Dermis blood vessel endothelial cell (primary cell): Measurements from ENCODE around the gene SPAG8. TPM values are rescaled to one million over a fixed set of nuclear protein-coding genes. Genes with fewer than 3 reads are reported as not detected.

Experiments used
- DNase-seq: peaks from one replicate; pipeline ENCODE4 v3.0.0; 2010
- total RNA-seq: library from RNA; depleted of rRNA; stranded (reverse); fragments of >200 nt; gene quantifications from 2 replicates; pipeline ENCODE4 v1.2.3, GENCODE V29; 2014

SPAG8 gene
- total RNA-seq, 1 donor from 2014 or later, result not detected

DNA sequence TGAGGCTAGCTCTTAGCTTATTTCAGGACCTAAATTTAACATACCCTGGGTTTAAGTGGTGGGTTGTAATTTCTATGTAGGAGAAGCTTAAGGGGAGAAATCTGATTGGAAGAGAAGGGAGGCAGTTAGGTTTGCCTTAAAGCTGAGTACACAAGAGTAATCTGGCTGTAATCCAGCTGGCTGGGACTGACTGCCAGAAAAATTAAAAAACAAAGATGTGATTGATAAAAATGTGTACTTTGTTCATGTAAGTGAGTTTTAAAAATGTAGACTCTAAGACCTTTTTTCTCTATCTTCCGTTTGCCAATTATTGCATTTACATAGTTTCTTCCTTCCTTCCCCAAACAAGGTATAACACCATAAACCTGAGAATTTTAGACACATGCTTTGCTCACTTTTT, 40.5 kb downstream of the SPAG8 start:
- DNase-seq, result peak; percentile 80

DNA sequence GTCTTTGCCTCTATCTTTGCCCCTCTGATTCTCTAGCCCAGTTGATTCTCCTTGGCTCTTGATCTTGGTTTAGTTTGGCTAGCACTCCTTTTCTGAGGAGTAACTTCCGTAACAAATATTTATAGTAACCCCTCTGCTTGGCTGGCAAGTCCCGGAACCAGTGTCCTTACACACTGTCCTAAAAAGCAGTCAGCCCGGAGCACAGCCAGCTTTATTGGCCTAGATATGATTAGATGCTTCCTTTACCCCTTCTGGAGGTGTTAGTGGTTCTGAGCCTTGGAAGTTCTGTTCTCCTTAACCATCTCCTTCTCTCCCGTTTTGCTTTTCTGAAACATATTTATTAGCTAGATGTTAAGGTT, 41.0 kb downstream of the SPAG8 start:
- DNase-seq, result no peak

DNA sequence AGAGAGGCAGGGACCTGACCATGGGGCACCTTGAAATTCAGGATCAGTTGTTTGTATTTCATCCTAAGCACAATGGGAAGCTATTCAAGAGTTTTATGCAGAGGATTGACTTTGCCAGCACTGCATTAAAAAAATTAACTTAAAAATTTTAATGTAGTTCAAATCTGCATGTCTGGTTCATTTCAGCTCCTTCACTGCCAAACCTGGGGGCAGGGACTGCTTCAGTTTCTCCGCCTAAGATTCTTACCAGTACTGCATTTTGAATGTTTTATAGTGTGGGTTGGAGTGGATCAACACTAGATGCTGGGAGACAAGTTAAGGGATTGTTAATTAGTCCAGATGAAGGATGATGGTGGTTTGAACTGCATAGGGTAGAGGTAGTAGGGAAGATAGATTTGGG, 42.3 kb downstream of the SPAG8 start:
- DNase-seq, result no peak

- no peak for DNase-seq
Observed at GRCh38 chr9:35767458-35767857, 44.6 kb downstream of the SPAG8 start.

GRCh38 chr9:35766997-35767396, 45.1 kb downstream of the SPAG8 start:
- no peak for DNase-seq

GRCh38 chr9:35763803-35764202, 48.3 kb downstream of the SPAG8 start:
- no peak for DNase-seq

- DNase-seq, result no peak
Observed at GRCh38 chr9:35763181-35763580, 48.9 kb downstream of the SPAG8 start.

- DNase-seq, result peak; percentile 97
Observed at GRCh38 chr9:35760651-35761050, 51.4 kb downstream of the SPAG8 start.

GRCh38 chr9:35759795-35760194, 52.3 kb downstream of the SPAG8 start:
- DNase-seq, result no peak

Other genes with a start within 250 kb of the SPAG8 start
- gene TESK1, start 207.0 kb downstream of the SPAG8 start, total RNA-seq, result 8.7 and 11.6 TPM in 2 replicates
- 0.14 TPM in 1 of 2 replicates, not detected in the other for gene CD72, start 193.8 kb downstream of the SPAG8 start, total RNA-seq
- not detected in 2 replicates for gene SIT1, start 161.3 kb downstream of the SPAG8 start, total RNA-seq
- gene RMRP, start 154.2 kb downstream of the SPAG8 start, total RNA-seq, result 9,128 and 10,291 TPM in 2 replicates
- 8.5 and 12.4 TPM in 2 replicates for gene CCDC107, start 154.0 kb downstream of the SPAG8 start, total RNA-seq
- 0.34 and 3.1 TPM in 2 replicates for gene ARHGEF39, start 147.1 kb downstream of the SPAG8 start, total RNA-seq
- not detected in 2 replicates for gene CA9, start 138.3 kb downstream of the SPAG8 start, total RNA-seq
- gene TPM2, start 122.3 kb downstream of the SPAG8 start, total RNA-seq, result 10.2 and 19.6 TPM in 2 replicates
- 250 and 670 TPM in 2 replicates for gene TLN1, start 80.1 kb downstream of the SPAG8 start, total RNA-seq
- gene CREB3, start 79.6 kb downstream of the SPAG8 start, total RNA-seq, result 57.5 and 66.5 TPM in 2 replicates
- gene GBA2, start 63.0 kb downstream of the SPAG8 start, total RNA-seq, result 95.2 and 121 TPM in 2 replicates
- gene RGP1, start 63.0 kb downstream of the SPAG8 start, total RNA-seq, result 10.6 and 20.7 TPM in 2 replicates
- 42.5 and 66.8 TPM in 2 replicates for gene MSMP, start 58.0 kb downstream of the SPAG8 start, total RNA-seq
- 2.7 and 10.8 TPM in 2 replicates for gene NPR2, start 20.7 kb downstream of the SPAG8 start, total RNA-seq
- 5.8 and 11.5 TPM in 2 replicates for gene HINT2, start 2.8 kb upstream of the SPAG8 start, total RNA-seq
- gene FAM221B, start 16.5 kb upstream of the SPAG8 start, total RNA-seq, result not detected in 2 replicates
- under 0.01 and 0.23 TPM in 2 replicates for gene TMEM8B, start 17.0 kb upstream of the SPAG8 start, total RNA-seq
- gene OR13J1, start 58.1 kb upstream of the SPAG8 start, total RNA-seq, result not detected in 2 replicates
- gene HRCT1, start 93.9 kb upstream of the SPAG8 start, total RNA-seq, result 0.93 and 2.6 TPM in 2 replicates
- gene SPAAR, start 97.2 kb upstream of the SPAG8 start, total RNA-seq, result 3.2 and 3.8 TPM in 2 replicates
- gene OR2S2, start 145.9 kb upstream of the SPAG8 start, total RNA-seq, result not detected in 2 replicates
- 22.0 and 37.5 TPM in 2 replicates for gene RECK, start 224.7 kb upstream of the SPAG8 start, total RNA-seq